NCI-H2107 treated with DMSO at 0.1 percent for 48 hours (cell line): ENCODE results near the gene CACNG8.

Experiments
- DNase-seq: peaks from one replicate; lab custom pipeline; 2025; ENCODE audit not compliant: unreplicated experiment; lab: John Stamatoyannopoulos, UW

Gene CACNG8

DNA sequence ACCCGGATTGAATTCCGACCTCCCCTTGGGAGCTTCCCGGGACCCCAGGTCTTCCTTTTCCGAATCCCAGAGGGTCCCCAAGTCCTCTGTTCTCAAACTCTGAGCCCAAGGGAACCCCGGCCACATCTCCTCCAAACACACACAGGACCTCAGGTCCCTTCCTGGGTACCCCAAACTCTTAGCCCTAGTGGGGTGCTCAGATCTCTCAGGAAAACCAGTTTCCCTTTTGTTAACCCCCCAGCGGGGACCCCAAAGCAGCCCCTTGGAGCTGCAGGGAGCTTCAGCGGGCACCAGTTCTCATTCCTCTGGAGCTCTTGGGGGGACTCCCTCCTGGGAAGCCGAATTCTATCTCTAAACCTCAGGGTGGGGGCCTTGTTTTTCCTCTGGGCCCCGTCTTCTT lies 29.5 kb downstream of the CACNG8 start:
- no peak for DNase-seq

DNA sequence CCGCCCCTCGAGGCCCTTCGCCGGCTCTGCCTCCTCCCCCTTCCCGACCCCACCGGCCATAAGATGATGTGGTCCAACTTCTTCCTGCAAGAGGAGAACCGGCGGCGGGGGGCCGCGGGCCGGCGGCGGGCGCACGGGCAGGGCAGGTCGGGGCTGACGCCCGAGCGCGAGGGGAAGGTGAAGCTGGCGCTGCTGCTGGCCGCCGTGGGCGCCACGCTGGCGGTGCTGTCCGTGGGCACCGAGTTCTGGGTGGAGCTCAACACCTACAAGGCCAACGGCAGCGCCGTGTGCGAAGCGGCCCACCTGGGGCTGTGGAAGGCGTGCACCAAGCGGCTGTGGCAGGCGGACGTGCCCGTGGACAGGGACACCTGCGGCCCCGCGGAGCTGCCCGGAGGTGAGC lies 30.1 kb downstream of the CACNG8 start:
- DNase-seq, result no peak

DNA sequence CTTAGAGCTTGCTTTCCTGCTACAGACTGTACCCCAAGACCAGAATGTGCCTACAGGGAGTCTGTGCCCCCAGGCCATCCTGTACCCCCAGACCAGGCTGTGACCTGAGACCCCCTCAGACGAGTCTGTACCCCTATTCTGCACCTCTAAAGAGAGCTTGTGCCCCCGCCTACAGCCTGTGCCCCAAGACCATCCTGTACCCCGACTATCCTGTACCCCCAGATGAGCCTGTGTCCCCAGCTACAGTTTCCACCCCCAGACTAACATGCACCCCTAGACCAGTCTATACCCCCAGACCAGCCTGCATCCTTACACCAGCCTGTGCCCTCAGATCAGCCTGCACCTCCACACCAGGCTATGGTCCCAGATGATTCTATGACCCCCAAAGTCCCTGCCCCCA lies 30.7 kb downstream of the CACNG8 start:
- no peak for DNase-seq

DNA sequence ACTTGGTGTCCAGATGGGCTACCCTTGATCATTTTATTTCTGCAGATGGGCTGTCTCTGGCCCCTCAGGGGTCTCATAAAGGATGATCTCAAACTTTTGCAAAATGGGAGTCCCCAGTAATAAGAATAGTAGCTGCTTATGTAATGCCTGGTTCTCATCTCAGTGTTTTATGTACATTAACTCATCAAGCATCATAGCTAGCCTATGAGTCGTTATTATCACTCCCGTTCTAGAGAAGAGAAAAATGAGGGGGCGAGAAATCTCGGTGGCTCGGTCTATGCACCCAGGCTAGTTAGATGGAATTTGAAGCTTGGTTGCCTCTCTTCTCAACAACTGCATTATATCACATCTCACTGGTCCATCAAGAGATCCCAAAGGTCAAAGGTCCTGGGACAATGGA lies 32.1 kb downstream of the CACNG8 start:
- DNase-seq, result no peak

DNA sequence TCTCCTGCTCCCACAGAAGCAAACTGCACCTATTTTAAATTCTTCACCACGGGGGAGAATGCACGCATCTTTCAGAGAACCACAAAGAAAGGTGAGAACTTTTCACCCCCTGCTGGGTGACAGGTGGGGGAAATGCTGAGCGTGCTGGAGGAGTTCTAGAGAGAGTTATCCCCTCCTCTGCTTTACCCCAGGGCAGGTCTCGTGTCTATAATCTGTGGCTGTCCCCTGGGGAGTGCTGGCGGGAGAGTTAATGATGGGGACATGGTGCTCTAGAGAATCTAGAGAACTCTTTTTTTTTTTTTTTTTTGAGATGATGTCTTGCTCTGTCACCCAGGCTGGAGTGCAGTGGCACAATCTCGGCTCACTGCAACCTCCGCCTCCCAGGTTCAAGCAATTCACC lies 35.5 kb downstream of the CACNG8 start:
- no peak for DNase-seq

DNA sequence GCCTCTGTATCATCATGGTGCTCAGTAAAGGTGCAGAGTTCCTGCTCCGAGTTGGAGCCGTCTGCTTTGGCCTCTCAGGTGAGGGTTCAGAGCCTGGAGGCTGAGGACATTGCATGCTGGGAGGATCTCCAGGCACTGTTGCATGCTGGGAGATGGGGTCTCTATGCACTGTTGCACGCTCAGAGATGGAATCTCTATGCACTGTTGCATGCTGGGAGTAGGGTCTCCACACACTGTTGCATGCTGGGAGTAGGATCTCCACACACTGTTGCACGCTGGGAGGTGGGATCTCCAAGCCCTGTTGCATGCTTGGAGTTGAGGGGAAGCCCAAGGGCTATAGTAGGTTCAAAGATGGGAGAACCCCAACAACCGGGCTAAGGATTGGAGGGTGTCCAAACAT lies 37.0 kb downstream of the CACNG8 start:
- no peak for DNase-seq

DNA sequence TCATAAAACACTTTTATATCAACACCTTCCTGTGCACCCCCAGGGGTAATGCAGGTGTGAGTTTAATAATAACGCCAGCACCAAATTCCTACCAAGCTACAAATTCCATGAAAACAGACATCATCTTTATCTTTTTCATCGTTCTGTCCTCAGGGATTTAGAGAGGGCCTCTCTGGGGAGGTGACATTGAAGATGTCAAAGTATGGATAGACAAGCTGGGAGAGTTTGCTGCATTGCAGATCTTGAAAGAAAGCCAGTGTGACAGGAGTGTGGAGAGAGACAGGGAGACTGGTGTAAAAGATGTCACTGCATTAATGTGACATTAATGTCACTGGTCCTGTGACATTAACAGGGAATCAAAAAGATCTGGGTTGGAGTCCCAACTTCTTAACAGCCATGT lies 38.8 kb downstream of the CACNG8 start:
- DNase-seq, result no peak

DNA sequence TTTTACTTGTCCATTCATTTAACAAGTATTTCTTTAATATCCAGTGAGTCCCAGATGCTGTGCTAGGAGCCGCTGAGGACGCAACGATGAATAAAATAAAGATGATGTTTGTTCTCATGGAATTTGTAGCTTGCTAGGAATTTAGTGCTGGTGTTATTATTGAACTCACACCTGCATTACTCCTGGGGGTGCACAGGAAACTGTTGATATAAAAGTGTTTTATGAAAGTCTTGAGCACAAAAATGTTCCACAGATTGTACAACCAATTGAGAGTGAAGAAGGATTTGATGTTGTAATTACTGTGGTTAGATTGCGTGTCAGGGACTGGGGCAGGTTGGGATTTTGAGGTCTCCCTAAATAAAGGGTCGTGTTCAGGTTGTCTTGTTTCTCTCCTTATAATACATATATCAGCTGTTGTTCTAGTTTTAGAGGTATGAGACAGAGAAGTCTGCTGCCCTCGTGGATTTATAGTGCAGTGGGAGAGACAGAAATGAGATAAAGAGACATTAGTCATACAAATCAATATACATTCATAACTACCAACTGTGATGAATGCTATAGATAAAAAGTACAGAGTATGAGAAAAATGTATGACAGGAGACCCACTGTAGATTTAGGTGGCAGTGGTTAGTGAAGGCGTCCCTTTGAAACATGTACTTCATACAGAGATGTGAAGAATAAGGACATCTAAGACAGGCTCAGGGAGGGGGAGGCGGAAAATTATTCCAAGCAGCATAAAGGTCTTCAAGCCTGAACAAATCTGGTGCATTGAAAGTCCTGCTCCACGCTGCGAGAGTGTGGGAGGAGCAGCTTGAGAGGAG lies 40.0 kb downstream of the CACNG8 start:
- DNase-seq, result no peak

DNA sequence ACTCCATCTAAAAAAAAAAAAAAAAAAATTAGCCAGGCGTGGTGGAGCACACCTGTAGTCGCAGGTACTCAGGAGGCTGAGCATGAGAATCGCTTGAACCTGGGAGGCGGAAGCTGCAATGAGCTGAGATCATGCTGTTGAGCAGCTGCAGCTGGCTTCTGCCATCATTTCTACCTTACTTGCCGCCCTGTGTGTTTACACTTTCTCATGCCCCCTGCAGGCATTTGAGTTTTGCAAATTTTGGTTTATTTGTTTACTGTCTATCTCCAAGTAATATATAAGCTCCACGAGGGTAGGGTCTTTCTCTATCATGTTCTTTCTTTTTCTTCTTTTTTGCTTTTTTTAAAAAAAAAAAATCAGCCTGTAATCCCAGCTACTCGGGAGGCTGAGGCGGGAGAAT lies 46.7 kb downstream of the CACNG8 start:
- DNase-seq, result no peak

DNA sequence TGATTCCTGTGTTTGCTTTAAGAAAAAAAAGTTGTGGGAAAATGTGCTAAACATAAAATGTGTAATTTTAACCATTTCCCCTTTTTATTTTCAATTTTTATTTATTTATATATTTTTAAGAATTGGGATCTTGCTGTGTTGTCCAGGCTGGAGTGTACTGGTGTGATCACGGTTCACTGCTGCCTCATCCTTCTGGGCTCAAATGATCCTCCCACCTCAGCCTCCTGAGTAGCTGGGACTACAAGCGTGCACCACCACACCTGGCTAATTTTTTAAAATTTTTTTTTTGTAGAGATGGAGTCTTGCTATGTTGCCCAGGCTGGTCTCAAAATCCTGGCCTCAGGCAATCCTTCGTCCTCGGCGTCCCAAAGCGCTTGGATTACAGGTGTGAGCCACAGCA lies 47.7 kb downstream of the CACNG8 start:
- no peak for DNase-seq

DNA sequence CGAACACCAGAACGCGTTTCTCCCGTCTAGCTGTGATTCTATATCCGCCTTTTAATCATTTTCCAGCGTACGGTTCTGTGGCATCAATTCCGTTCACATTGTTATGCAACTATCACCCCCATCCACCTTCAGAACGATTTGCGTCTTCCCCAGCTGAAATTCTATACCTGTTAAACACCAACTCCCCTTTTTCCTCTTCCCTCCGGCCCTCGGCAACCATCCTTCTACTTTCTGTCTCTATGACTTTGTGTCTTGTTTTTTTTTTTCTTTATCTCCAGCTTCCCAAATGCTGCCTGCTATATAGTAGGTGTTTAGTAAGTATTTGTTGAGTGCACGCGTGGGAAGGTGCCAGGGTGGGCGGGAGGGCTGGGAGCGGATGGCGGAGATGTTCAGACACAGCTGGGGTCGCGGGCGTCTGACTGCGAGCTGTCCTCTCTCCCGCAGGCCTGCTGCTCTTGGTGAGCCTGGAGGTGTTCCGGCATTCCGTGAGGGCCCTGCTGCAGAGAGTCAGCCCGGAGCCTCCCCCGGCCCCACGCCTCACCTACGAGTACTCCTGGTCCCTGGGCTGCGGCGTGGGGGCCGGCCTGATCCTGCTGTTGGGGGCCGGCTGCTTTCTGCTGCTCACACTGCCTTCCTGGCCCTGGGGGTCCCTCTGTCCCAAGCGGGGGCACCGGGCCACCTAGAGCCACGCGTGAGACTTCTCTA lies 48.9 kb downstream of the CACNG8 start:
- DNase-seq, result no peak

DNA sequence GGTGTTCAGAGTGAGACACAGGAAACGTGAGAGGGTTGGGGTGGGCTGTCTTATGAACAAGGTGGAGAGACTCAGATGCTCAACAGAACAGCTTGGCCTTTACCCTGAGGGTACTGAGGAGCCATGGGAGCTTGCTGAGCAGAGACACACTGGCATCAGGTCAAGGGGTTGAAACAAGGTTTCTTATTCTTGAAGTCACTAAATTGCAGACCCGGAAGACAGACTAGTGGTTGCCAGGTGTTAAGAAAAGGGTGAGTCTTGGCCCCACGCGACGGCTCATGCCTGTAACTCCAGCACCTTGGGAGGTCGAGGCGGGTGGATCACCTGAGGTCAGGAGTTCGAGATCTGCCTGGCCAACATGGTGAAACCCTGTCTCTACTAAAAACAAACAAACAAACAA lies 51.1 kb downstream of the CACNG8 start:
- DNase-seq, result no peak

DNA sequence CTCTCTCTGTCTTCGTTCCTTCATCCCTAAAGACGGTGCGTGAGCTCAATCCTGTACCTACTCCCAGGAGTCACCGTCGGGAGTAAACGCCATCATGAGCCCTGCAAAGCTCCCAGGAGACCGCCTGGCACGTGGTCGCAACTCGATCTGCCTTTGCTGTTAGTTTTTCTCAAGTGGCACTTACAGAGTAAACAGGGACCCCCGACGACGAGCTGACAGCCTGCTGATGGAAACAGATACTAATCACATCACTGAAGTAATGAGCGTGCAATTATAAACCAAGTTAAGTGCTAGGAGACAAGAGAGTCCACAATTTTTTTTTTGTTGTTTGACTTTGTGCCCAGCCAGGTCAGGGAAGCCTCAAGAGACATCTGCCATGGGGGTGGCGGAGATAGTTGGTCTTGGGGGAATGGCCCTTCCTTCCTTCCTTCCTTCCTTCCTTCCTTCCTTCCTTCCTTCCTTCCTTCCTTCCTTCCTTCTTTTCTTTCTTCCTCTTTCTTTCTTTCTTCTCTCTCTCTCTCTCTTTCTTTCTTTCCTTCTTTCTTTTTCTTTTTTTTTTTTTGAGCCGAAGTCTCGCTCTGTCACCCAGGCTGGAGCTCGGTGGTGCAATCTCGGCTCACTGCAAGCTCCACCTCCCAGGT lies 52.3 kb downstream of the CACNG8 start:
- no peak for DNase-seq

DNA sequence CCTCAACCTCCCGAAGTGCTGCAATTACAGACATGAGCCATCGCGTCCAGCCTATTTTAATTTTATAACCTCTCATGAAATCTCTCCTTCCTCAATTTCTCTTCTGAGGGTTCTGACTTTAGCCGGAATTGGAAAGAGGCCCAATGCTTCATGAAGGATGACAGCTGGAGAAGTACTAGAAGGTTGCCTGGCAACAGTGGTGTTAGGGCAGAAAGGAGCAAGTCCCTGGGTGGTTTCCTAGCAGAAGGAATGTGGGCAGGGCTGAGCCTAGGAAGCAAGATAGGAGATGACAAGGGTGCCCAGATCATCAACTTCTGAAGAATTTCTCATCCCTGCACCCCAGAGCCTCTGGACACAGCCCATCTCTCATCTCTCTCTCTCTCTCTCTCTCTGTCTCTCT lies 54.5 kb downstream of the CACNG8 start:
- no peak for DNase-seq

DNA sequence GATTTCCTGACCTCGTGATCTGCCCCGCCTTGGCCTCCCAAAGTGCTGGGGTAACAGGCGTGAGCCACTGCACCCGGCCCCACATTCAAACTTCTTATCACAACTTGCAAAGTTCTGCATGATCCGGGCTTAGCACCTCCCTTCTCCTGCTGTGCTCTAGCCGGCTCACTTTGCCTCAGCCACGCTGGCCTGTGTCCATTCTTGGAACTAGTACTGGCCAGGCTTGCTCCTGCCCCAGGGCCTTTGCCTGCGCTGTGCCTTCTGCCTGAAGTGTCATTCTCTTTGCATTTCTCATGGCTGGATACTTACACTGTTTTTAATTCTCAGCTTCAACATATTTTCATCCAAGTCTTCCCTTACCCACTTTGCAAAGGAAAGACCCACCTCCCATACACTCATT lies 58.6 kb downstream of the CACNG8 start:
- DNase-seq, result no peak

DNA sequence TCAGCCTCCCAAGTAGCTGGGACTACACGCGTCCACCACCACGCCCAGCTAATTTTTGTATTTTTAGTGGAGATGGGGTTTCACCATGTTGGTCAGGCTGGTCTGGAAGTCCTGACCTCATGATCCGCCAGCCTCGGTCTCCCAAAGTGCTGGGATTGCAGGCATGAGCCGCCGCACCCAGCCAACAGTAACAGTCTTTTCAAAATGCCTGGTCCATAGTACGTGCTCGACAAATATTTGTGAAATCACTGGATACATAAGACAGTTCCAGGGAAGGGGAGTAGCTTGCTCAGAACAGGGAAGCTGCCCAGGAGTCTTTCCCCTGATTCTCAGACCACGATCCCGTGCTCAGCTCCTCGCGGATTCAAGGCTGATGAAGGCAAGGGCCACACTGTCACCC lies 59.2 kb downstream of the CACNG8 start:
- no peak for DNase-seq

DNA sequence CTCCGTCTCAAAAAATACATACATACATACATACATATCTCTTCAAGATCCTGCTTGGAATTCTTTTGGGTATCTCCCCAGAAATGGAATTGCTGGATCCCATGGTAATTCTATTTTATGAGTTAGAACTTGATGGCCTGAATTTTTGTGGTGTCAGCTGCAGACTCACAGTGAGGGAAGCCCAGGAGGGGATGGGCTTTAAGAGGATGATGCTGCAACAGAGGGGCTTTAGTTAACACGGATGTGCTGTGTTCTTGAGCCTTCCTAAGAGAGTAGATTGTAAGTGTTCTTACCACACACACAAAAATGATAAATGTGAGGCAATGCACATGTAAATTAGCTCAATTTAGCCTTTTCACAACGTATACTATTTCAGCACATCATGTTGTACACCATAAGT lies 60.5 kb downstream of the CACNG8 start:
- DNase-seq, result no peak

DNA sequence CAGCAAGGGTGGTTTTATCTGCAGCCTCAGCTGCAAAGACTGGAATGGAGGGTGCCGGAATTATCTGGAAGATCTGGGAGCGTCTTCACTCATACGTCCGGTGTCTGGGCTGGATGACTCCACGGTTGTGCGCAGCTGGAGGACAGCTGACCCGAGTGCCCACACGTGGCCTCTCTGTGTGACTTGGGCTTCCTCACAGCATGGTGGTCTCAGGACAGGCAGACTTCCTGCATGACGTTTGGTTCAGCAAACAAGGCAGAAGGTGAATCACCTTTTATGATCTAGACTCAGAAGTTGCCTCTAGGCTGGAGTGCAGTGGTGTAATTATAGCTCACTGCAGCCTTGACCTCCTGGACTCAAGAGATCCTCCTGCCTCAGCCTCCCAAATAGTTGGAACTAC lies 61.9 kb downstream of the CACNG8 start:
- DNase-seq, result no peak

DNA sequence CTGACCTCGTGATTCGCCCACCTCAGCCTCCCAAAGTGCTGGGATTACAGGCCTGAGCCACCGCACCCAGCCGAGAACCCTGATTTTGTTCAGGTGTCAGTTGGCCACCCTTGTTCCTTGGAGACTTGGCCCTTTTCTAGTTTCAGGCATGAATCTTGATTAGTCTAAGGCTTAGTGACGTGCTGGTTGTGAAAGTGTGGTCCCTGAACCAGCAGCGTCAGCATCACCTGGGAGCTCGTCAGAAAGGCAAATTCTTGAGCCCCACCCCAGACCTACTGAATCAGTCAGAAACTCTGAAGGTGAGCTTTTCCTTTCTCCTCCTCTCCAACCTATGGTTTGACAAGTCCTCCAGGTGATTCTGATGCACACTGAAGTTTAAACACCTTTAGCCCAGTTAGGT lies 63.9 kb downstream of the CACNG8 start:
- DNase-seq, result no peak

DNA sequence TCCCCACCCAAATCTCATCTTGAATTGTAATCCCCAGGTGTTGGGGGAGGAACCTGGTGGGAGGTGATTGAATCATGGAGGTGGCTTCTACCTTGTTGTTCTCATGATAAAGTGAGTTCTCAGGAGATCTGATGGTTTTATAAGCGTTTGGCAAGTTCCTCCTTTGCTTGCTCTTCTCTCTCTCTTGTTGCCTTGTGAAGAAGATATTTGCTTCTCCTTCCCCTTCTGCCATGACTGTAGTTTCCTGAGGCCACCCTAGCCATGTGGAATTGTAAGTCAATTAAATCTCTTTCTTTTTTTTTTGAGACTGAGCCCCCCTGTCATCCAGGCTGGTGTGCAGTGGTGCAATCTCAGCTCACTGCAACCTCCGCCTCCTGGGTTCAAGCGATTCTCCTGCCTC lies 66.6 kb downstream of the CACNG8 start:
- no peak for DNase-seq

DNA sequence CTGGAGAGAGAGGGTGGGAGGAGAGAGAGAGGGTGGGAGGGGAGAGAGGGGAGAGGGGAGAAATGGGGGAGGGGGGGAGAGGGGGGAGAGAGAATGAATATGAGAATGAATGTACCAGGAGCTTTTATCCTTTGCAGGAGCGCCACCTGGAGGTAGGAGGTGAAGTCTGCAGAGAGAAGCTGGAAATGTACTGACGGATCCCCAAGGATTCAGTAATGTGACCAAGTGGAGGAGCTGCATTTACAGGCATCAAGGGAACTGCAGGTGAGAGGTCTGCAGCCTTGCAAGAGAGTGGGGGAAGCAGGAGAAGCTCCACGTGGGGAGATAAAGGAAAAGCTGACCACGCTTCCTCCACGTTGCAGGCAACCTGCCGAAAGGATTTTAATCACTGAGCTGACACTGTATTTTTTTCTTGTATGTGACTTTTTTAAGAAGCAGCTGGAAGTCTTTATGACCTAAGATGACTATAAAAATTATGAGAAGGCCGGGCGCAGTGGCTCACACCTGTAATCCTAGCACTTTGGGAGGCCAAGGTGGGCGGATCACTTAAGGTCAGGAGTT lies 67.3 kb downstream of the CACNG8 start:
- peak; percentile 23 for DNase-seq
